Midbrain (tissue), 1 donor: ENCODE data around the gene VGLL4.
"Not testable (repeated sequence)": the region's sequence is repeated elsewhere in the genome, so short reads cannot be mapped to it uniquely, and the experiment has no call there.

Experiments
- DNase-seq: peaks from one replicate; lab custom pipeline; 2025; lab: John Stamatoyannopoulos, UW

Gene VGLL4

GRCh38 chr3:11606090-11606784, 37.5 kb downstream of the VGLL4 start:
- no peak for DNase-seq

DNA sequence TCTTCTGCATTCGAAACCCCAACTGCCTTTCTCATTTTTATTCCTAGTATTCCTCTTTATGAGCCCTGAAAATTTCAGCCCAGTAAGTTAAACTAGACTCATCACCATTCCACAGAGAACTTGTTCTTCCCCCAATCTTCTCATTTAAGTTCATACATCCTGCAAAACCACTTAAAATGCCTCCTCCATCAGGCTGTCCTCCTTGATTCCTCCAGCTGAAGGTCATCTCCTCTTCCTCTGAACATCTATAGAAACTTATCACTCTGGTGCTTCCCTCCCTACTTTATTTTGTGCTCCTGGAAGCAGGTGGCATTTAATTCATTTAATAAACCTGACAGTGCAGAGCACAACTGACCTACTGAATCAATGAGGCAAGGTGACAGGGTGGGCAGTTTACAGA, 38.3 kb downstream of the VGLL4 start:
- DNase-seq, result no peak

GRCh38 chr3:11604139-11604892, 39.4 kb downstream of the VGLL4 start:
- DNase-seq, result no peak

DNA sequence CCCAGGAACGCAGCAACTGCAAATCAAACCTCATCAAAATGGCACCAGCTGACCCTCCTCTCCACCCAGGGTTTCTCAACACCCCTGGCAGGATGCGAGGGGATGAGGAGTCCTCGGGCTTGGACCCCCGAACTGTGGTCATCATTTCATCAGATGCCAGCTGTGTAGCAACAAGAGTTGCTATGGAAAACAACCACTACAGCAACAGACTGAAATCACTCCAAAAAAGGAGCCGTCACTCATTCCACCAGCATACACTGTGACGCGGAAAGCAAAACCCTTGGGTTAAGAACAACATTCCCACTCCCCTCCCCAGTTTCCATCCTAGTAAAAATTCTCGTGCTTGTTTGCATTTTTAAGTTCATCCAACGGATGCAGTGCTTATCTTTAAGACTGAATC, 40.1 kb downstream of the VGLL4 start:
- DNase-seq, result no peak

DNA sequence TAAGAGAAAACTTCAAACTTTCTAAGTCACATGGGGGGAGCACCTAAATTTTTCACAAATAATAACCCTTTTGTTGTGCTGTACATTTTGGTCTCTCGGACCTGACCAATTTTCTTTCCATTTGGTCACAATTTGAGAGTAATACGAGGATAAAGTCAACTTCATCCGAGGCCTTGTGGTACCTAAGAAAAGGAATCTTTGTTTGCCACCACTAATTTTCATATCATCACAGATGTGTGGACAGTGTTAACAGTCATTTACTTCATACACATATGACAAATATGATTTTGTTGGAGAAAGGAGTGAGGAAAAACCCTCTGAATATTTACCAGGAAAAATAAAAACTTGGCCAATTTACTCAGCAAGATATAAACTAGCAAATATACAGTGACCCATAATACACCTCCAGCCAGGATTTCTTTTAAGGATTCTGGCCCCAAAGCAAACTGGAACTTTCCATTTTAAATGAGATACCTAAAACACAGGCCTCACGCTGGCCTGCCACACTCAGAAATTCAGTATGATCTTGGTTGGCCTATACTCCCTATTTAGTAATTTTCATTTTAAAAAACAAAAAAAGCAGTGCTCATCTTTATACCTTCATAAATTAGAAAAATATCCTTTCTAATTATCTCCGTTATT, 40.7 kb downstream of the VGLL4 start:
- no peak for DNase-seq

- no peak for DNase-seq
These were observed 41.4 kb downstream of the VGLL4 start for GRCh38 chr3:11602239-11602840.

GRCh38 chr3:11601446-11602238, 42.1 kb downstream of the VGLL4 start:
- DNase-seq, result peak; percentile 43

DNA sequence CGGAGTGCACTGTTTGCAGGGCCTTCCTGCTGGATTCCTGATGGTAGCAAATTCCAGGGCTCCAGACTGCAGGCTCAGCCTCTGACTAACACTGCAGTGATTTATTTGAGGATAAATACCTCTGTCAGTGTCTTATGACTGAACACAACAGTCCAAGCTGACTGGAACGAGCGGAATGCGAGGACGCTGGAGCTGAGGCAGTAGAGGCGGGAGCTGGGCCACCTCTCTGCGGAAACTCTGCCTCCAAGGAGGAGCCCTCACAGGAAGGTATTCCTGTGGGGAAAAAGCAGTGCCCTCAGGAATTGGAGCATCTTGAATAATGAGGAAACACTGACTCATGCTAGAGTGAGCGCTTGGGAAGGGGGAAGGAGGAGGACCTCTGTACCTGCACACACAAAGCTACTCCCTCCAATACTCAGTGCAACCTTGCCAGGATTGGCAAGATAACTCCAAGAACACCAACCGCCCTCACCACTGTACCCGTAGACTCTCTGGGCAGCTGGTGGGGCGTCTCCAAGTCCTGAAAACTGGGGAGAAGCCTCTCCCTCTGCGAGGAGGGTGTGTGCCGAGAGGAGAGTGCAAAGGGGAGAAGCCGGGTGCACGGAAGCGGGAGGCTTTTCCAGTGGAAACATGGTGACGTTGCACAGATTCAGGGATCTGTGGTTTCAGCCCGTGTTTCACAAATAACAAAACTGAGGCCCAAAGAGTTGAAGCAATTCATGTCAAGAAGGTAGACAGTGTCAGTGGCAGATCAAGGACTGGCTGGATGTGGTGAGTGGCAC, 43.0 kb downstream of the VGLL4 start:
- DNase-seq, result no peak

GRCh38 chr3:11596387-11596786, 47.3 kb downstream of the VGLL4 start:
- no peak for DNase-seq

DNA sequence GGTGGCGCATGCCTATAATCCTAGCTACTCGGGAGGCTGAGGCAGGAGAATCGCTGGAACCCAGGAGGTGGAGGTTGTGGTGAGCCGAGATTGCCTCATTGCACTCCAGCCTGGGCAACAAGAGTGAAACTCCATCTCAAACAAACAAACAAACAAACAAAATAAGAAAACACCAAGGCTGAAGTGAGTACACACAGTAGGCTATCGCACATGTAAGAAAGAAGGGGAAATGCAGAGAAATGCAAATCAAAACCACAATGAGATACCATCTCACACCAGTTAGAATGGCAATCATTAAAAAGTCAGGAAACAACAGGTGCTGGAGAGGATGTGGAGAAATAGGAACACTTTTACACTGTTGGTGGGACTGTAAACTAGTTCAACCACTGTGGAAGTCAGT, 48.7 kb downstream of the VGLL4 start:
- DNase-seq, result not testable (repeated sequence)

GRCh38 chr3:11593318-11594034, 50.2 kb downstream of the VGLL4 start:
- peak; percentile 44 for DNase-seq

DNA sequence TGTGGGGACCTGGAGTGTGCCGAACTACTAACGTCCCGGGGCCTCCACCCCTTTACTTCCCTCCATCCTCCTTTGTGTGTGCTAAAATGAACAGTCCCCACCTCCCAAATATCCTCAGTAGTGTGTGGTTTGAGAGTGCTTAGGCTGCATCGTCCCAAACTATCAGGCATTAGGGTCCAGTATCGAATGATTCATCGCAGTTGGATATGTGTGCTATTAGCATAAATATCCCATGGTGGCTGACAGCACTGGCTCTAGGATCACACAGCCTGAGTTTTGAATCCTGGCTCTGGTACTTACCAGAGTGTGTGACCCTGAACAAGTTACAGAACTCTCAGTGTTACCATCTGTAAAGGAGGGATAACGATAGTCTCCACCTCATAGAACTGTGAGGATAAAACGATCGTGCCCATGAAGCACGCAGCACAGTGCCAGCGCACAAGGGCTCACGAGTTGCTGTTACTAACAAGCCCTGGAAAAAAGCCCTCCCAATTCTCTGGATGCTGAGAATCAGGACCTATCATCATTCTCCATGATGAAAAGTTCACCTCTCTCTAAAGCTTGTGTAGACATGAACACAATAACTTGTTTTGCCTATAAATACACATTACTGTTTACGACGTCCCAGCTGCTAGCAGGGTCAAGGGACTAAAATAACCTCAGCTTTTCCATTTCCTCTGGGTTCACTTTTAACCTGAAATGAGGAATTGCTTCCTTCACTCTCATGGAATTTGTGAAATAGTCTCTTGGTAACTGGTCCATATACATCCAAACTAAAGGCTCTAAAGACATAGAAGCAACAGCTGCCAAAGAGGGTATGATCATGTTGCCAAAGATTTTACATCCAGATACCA, 51.0 kb downstream of the VGLL4 start:
- peak; percentile 68 for DNase-seq

GRCh38 chr3:11591391-11592282, 52.1 kb downstream of the VGLL4 start:
- DNase-seq, result peak; percentile 87

DNA sequence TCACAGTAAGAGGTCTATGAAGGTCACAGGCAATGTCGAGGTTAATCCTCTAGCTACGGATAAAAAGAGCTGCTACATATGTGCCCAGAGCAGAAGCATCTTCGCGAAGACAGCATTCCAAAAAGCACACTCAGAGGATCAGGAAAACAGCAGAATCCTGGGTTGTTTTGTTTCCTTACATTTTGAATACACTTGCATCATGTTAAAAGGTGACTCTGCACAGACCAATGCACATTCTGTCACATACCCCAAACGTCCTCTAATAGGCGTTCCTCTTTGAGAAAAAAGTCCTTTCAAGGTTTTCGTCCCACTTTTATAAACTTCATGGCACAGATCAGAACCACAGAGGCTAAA, 52.7 kb downstream of the VGLL4 start:
- DNase-seq, result no peak

DNA sequence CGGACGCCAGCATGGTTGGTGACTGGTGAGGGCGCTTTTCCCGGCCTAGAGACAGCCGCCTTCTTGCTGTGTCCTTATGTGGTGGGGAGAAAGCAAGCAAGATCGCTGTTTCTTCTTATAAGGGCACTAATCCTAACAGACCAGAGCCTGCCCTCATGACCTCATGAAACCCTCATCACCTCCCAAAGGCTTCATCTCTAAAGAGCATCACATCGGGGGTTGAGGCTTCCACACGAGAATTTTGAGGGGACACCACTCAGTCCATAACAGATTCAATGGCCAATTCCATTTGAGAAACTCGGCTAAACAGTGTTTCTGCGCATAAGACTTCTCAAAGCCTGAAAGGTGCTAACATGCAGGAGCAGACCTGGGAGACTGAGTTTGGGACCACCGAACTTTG, 54.0 kb downstream of the VGLL4 start:
- no peak for DNase-seq

DNA sequence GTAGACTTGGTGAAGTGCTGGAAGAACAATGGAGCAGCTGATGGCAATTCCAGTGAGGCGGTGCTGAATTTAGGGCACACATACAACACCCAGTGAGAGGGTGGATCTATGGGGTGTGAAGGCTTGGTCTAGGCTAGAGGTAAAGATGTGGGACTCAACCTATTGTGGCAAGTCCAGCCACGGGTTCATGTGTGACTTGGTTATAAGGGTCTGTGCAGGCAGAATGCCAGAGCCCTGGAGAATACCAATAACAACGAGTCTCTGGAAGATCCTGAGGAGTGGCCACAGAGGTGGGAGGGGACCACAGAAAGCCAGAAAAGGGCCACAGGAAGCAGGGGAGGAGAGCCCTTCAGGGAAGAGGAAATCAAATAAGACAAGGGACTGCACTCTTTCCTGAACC, 55.0 kb downstream of the VGLL4 start:
- no peak for DNase-seq

- DNase-seq, result no peak
These were observed 55.4 kb downstream of the VGLL4 start for GRCh38 chr3:11588338-11588737.

DNA sequence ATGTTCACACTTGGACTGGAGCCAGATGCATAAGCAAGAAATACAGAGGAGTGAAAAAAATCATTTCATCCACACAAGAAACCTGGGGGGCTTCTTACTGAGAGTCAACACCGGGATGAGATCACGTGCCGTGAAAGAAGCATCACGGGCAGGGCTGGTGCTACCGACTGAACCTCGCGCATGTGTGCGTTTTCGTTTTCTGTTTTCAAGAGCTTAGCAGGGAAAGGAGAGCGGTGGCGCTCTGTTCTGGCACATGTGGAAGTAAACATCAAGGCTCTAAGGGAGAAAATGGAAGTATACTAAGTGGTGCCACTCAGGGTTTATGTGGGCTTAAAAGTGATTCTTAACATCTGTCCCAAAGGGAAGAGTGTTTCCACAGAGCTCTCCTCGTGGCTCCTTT, 55.9 kb downstream of the VGLL4 start:
- no peak for DNase-seq

DNA sequence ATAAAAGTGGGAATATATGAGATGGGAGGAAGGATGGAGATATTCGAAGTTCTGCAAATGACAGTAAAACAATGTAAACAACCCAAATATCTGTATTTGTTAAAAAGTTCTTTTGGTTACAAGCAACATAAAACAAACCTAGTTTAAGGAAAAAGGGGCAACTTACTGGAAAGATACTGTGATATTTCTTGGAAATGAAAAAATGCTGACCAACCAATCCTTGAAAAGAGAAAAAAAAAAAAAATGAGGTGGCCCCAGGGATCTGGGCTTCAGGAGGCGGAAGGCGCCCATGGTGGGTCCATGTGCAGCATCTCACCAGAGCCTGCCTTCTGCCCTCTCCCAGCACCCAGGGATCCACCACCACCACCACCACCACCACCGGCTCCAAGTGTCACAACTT, 59.1 kb downstream of the VGLL4 start:
- no peak for DNase-seq
